ENCODE results near the gene ITGA3. TPM values are rescaled to one million over a fixed set of nuclear protein-coding genes. Genes with fewer than 3 reads are reported as not detected.

The ITGA3 gene
- polyA plus RNA-seq, 1 of the 3 experiments (the other 2 are of a cell fraction), result 766 TPM

GRCh38 chr17:50111673-50112655, 56.1 kb downstream of the ITGA3 start:
- DNase-seq, result peak; percentile 88
- no peaks in the 10 kb centered on the region for H3K9me2 ChIP-seq
- peaks cover 0 to 24% of the 10 kb centered on the region in 2 experiments; a peak in 1 of 4 replicates for H3K4me1 ChIP-seq (ENCODE audit: control insufficient read depth in 1 of 2, insufficient read depth in 2 of 2, low read depth in 1 of 2, low read length in 1 of 2)
- H3K4me2 ChIP-seq, result no peak overlapping the region
- peaks cover 0 to 23% of the 10 kb centered on the region in 2 experiments for H3K36me3 ChIP-seq (replicated peaks in 1 of 2; ENCODE audit: control insufficient read depth in 1 of 2, insufficient read depth in 2 of 2, low read length in 1 of 2)
- TF ChIP-seq FOSL2 (IDR thresholded peaks at IDR 0.05; ENCODE audit: borderline replicate concordance, low read depth) (no peak), YY1 (IDR thresholded peaks at IDR 0.05; ENCODE audit: low read depth) (no peak), FOXJ3 (CRISPR knock-in tag; IDR thresholded peaks at IDR 0.05) (0 out of 2 replicates have a peak, but pooled peaks have one; percentile 11), MXI1 (IDR thresholded peaks at IDR 0.05; ENCODE audit: low read depth, low read length) (peak; percentile 49; the same call in 1 of the 2 replicates), IRF3 (IDR thresholded peaks at IDR 0.05; ENCODE audit: low read depth, low read length) (no peak), EP300 (IDR thresholded peaks at IDR 0.05; ENCODE audit: borderline replicate concordance in 1 of 2, low read depth in 1 of 2, low read length in 1 of 2) (peak in 1 of 2 experiments; percentile 44; a peak in 1 of 4 replicates), CHD2 (IDR thresholded peaks at IDR 0.05; ENCODE audit: low read length, partially characterized antibody) (peak; percentile 46), PBX3 (IDR thresholded peaks at IDR 0.05) (0 out of 2 replicates have a peak, but pooled peaks have one; percentile 0), POLR2AphosphoS5 (IDR thresholded peaks at IDR 0.05; ENCODE audit: low read depth, low read length) (peak; percentile 3; the same call in 1 of the 2 replicates)
- H4K20me1 ChIP-seq (ENCODE audit: insufficient read depth), result no peaks in the 10 kb centered on the region
- no peaks in the 10 kb centered on the region for H3K27me3 ChIP-seq (ENCODE audit: insufficient read depth)
- H3K79me2 ChIP-seq (ENCODE audit: insufficient read depth), result no peaks in the 10 kb centered on the region
- no peak overlapping the region for H3K9ac ChIP-seq
- peak overlapping the region in 1 of 2 experiments; percentile 62; a peak in 2 of 4 replicates for H3K27ac ChIP-seq (ENCODE audit: low read depth in 2 of 2, low read length in 1 of 2)
- ChIA-PET CTCF (interaction anchor here (0.6 to 16.3 kb wide), 25 partner anchors 14 to 232 kb away, joined by 3 to 297 read pairs (median 5); partner anchors contain the start of genes COL1A1, ITGA3, PDK2 and PPP1R9B), POLR2A (interaction anchor here (0.6 to 3.3 kb wide), 5 partner anchors 18 to 50 kb away, joined by 3 to 13 read pairs (median 4); partner anchors contain the start of gene SAMD14)
- WGBS (ENCODE audit: low lambda C conversion rate), result 50% methylated on average over 6 of the region's 14 CpGs
- no peak overlapping the region for H2AFZ ChIP-seq (ENCODE audit: low read depth)
- no peaks in the 10 kb centered on the region for H3K9me3 ChIP-seq
- peaks cover 3% of the 10 kb centered on the region for H3F3A ChIP-seq (replicated peaks; ENCODE audit: insufficient read depth)
- H3K4me3 ChIP-seq (ENCODE audit: low read depth in 2 of 2, low read length in 1 of 2), result no peak overlapping the region

GRCh38 chr17:50112694-50113093, 56.8 kb downstream of the ITGA3 start:
- Histone ChIP-seq H3K79me2 (ENCODE audit: insufficient read depth) (no peaks in the 10 kb centered on the region), H3K4me2 (no peak overlapping the region), H3F3A (replicated peaks; ENCODE audit: insufficient read depth) (no peaks in the 10 kb centered on the region), H3K9ac (no peak overlapping the region), H3K36me3 (replicated peaks in 1 of 2; ENCODE audit: control insufficient read depth in 1 of 2, insufficient read depth in 2 of 2, low read length in 1 of 2) (peaks cover 0 to 23% of the 10 kb centered on the region in 2 experiments), H3K9me3 (no peaks in the 10 kb centered on the region), H3K9me2 (no peaks in the 10 kb centered on the region), H4K20me1 (ENCODE audit: insufficient read depth) (no peaks in the 10 kb centered on the region), H2AFZ (ENCODE audit: low read depth) (no peak overlapping the region), H3K27me3 (ENCODE audit: insufficient read depth) (no peaks in the 10 kb centered on the region), H3K4me1 (ENCODE audit: control insufficient read depth in 1 of 2, insufficient read depth in 2 of 2, low read depth in 1 of 2, low read length in 1 of 2) (peaks cover 0 to 24% of the 10 kb centered on the region in 2 experiments; a peak in 1 of 4 replicates), H3K27ac (ENCODE audit: low read depth in 2 of 2, low read length in 1 of 2) (peak overlapping the region in 1 of 2 experiments; percentile 62; a peak in 1 of 4 replicates), H3K4me3 (ENCODE audit: low read depth in 2 of 2, low read length in 1 of 2) (no peak overlapping the region)
- POLR2A ChIA-PET, result interaction anchor here (1.1 to 3.3 kb wide), 2 partner anchors 18 to 39 kb away, joined by 3 to 12 read pairs; no protein-coding TSS in a partner anchor
- DNase-seq, result no peak
- no peak for TF ChIP-seq TCF12 (IDR thresholded peaks at IDR 0.05)
- no peak for TF ChIP-seq JUND (IDR thresholded peaks at IDR 0.05)
- TF ChIP-seq ELF1 (IDR thresholded peaks at IDR 0.05), result no peak
- no peak for TF ChIP-seq FOXM1 (IDR thresholded peaks at IDR 0.05; ENCODE audit: low read depth)
- no peak for TF ChIP-seq TAF1 (IDR thresholded peaks at IDR 0.05; ENCODE audit: borderline replicate concordance, low read depth, low read length)
- TF ChIP-seq SMC3 (IDR thresholded peaks at IDR 0.05; ENCODE audit: low read depth, low read length), result no peak
- no peak for TF ChIP-seq USF2 (IDR thresholded peaks at IDR 0.05; ENCODE audit: borderline replicate concordance, low read depth, low read length)
- no peak for TF ChIP-seq MAX (IDR thresholded peaks at IDR 0.05; ENCODE audit: low read depth)
- no peak for TF ChIP-seq FOSL2 (IDR thresholded peaks at IDR 0.05; ENCODE audit: borderline replicate concordance, low read depth)
- no peak for TF ChIP-seq RAD21 (IDR thresholded peaks at IDR 0.05; ENCODE audit: low read length)
- TF ChIP-seq PBX3 (IDR thresholded peaks at IDR 0.05), result no peak
- no peak for TF ChIP-seq YY1 (IDR thresholded peaks at IDR 0.05; ENCODE audit: low read depth)
- no peak for TF ChIP-seq CHD2 (IDR thresholded peaks at IDR 0.05; ENCODE audit: low read length, partially characterized antibody)
- CTCF ChIA-PET, result interaction anchor here (0.7 to 16.3 kb wide), 16 partner anchors 15 to 232 kb away, joined by 3 to 297 read pairs (median 5); partner anchors contain the start of genes COL1A1, PDK2, PPP1R9B and SAMD14
- WGBS (ENCODE audit: low lambda C conversion rate), result 93% methylated on average over 17 of the region's 17 CpGs
